Renal cortex interstitium (tissue), 11 donors: Measurements from ENCODE around the gene SH2B2. TPM values are rescaled to one million over a fixed set of nuclear protein-coding genes. Genes with fewer than 3 reads are reported as not detected.

Source experiments
- DNase-seq, 11 donors: peaks; one replicate each; pipeline ENCODE4 v3.0.0-alpha.2; 2013; ENCODE audit warnings: low read depth in 9 of 11, low spot score in 4 of 11; ENCODE audit errors: extremely low read depth in 1 of 11
- polyA plus RNA-seq, 3 donors: library from polyadenylated mRNA; unstranded; fragments of 120-200 nt; gene quantifications; one replicate each; pipeline ENCODE4 v1.2.1, GENCODE V29; 2013; ENCODE audit not compliant: insufficient read length in 3 of 3

SH2B2 gene
- polyA plus RNA-seq, 3 donors, result 4.1 to 5.3 (median 4.2) TPM

DNA sequence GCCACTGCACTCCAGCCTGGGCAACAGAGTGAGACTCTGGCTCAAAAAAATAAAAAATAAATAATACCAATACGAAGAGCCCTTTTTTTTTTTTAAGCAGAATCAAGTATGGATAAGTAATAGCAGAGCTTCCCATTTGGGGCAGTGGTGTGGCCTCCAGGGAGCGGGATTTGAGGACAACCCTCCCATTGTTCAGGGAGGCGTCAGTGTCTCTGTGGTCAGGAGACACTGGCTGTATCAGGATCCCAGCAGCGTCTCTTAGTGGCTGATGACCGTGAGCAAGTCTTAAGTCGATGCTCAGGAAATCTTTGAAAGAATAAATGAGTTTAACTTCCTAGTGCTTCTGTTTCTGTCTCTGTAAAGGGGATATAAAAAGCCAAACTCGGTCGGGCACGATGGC is 25.2 kb upstream of the SH2B2 start:
- DNase-seq, result no peak

DNA sequence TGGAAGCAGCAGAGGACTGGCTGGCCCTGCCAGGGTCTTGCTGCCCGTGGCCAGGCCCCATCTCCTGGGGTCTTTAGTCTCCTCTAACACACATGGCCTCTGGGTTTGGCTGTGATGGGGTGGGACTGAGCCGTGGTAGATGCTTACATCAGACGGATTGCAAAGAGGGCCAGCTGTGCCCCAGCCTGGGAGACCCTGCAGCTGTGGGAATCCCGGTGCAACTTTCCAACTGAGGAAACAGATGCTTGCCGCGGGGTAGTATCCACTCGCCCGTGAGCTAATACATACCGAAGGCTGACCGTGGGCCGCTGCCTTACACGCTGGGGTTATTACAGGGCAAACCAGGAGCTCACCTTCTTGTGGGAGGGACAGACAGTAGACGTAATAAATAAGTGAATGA is 24.1 kb upstream of the SH2B2 start:
- DNase-seq, result no peak

DNA sequence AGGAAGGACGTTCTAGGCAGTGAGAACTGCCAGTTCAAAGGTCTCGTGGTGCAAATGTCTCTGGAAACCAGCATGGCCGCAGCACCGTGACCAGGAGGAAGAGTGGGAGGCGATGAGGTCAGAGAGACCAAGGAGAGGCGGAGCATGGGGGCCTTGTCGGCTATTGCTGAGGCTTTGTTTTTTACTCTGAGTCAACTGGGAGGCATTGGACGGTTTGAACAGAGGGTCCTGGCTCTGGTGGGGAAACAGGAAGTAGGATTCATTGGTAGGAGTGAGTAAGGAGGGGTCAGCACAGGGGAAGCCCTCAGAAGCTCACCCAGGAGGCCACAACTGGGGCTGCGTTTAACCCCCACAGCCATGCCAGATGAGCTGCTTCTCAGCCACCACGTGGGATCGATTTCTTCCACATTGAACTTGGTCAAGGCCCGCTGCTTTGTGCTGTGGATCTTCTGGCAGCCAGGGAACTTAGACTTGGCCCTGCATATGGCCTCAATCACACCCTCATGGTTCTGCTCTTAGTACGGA is 22.2 kb upstream of the SH2B2 start:
- DNase-seq, result no peak

DNA sequence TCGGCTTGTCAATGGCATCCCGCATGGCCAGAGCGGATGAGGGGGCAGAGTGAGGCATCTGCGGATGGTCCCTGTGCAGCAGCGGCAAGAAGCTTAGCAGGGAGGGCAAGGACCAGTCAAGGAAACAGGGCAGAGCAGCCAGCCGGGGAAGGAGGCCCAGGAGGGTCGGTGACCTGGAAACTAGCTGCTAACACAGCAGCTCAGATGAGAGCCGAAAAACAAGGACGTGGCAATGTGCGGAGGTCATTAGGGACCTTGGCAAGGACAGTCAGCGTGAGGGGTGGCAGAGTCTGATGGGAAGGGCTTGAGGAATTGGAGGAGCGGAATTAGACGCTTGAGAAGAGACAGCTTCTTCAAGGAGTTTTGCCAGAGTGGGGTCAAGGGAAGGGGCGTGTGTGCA is 20.1 kb upstream of the SH2B2 start:
- DNase-seq, result no peak

DNA sequence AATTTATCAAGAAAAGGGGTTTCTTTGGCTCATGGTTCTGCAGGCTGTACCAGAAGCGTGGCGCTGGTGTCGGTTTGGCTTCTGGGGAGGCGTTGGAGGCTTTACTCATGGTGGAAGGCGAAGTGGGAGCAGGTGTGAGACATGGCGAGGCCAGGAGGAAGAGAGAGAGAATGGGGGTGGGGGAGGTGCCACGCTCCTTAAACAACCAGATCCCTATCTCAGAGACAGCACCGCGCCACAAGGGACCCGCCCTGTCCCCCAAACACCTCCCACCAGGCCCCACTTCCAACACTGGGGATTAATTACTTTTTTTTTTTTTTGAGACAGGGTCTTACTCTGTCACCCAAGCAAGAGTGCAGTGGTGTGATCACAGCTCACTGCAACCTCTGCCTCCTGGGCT is 18.0 kb upstream of the SH2B2 start:
- no peak for DNase-seq

DNA sequence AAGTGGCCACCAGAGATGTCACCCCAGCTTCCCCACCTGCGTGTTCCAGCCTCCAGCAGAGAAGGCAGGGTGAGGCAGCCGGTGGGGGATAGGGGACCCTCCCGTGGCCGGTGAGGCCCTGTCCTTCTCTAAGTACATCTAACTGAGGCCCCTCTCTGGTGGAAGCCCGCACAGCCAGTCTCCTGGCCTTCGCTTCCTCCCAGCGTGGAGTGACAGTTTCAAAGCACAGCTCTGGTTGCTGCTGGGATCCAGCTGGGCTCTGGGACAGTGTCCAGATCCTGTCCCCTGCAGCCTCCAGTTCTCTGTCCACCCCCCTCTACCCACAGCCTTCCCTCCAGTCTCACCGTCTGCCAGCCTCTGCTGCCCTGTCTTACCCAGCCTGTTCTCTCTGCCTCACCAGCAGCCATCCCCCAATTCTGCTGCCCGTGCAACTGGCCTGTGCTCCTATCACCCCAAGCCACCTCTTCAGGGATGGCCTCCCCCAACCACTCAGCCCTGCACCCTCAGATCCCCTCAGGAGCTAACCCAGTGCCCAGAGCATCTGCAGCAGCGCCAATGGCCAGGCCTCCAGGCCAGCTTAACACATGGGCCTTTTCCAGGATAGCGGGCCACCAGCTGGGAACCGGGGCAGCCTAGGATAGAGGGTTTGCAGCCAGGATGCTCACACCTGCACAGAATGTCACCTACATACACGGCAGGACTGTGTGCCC is 16.3 kb upstream of the SH2B2 start:
- no peak for DNase-seq

DNA sequence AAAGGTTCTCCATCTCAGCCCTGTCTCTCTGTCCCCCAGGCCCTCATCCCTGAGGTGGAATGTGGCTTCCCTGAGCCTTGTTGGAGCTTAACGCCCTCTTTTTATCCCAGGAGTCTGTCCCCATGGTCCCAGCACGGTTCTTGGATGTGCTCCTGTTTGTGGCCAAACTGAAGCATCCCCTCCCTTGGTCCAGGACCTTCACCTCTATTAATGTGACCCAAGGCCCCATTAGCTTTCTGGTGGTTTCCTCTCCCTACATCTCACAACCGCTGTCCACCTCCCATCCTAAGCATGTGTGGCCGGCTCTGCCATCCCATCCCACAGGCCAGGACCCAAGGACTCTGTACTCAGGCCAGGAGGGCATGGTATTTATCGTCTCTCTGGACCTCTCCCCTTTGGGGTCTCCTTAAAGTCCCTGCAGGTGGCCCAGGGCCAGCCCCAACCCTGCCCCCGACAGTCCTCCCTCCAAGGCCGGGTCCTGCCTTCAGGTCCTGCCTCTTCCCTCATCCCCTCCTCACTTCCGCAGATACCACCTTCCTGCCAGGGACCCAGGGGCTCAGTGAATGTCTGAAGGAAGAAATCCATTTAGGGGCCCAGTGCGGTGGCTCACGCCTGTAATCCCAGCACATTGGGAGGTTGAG is 15.4 kb upstream of the SH2B2 start:
- DNase-seq, result no peak

DNA sequence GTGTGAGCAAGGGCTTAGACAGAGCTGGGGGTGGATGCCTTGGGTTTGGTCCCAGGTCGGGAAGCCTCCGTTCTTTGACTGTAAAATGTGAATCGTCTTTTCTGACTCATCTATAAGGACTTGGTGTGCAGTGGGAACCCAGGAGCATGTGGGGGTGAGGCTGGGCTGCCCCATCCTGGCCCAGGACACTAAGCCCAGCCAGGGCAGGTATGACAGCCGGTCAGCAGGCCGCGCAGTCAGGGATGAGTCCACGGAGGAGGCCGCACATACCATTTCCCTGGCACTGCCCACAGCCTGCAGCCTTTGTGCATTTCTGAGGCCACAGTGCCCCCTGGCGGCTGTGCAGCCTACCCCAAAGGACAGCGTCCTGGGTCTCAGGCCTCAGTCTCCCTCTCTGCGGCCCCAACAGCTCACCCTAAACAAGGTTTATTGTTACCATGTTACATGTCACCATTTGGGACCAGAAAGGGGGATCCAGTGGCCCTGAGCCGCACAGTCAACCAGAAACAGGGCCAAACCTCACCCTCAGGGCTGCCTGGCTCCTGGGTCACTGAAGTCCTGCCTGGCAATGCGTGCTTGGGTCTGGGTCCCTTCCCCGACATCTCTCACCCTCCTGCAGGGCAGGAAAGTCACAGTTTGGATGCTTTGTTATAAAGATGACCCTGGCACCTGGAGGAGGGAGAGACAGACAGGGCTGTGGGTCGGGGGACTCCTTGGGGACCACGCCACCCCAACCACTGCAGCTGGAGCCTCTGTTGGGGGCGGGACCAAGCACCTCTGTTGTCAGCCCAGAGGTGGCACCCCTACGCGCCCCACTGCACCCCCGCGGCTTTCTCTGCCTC is 14.4 kb upstream of the SH2B2 start:
- DNase-seq, result peak in 5 of 11 donors; percentile 53 to 61 (median 57)

DNA sequence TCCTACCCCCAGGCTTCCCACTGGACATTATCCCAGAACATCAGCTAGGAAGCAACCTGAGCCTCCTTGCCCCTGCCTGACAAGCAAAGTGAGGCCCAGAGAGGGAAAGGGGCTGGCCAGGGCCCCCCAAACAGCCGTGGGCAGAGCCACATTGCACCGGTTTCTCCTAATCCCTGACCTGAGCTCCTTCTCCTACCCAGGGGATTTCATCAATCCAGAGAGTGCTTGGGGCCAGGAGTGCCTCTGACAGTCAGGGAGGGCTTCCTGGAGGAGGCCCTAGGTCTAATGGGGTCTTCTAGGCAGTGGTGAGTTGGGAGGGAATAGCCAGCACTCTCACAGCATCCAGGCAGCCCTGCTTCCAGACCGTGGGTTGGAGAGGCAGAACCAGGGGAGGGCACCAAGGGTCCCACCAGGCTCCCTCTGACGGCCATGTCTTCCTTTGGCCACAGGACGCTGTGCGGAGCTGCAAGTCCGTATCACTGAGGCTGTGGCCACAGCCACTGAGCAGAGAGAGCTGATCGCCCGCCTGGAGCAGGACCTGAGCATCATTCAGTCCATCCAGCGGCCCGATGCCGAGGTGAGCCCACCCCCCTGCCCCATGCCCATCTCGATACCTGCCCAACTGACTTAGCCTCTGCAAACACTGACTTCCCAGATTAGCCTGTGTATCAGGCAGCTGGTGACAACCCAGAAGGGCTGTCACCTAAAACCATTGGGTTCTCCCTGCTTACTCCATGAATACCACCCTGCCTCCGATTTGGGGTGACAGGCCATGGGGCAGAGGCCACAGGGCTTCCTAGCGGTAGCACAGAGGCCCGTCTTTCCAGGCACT is 13.5 kb upstream of the SH2B2 start:
- DNase-seq, result no peak

DNA sequence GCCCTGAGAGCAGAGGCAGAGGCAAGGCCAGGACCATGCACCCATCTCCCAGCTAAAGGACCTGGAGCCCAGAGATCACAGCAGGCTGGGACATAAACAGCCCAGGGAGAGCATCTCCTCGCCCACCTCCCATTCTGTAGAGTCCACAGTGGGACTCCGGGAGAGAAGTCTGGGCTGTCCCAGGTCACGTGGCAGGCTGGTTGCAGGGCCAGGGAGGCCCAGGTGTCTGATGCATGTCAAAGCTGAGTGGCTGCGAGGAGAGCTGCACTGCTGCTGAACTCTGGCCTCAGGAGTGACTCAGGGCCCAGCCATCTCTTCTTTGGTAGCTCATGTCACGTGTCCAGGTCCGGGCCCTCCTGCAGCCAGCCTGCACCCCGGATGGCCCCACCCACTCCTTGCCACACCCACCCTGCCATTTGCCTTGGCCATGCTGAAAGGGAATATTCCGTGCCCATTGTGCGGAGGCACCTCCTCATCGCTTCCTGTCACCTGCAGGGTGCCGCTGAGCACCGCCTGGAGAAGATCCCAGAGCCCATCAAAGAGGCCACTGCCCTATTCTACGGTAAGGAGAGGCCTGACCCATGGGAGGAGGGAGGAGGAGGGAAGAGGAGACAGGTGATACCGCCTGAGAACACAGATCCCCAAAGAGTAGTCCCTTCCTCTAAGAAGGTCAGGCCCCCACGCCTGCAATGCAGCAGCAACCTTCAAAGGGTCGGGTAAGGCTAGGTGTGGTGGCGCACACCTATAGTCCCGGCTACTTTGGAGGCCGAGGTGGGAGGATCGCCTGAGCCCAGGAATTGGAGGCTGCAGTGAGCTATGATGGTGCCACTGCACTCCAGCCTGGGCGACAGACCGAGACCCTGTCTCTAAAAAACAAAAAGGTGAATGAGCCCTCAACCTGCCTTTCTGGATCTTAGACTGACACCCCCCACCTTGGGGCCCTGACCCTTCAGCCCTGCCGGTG is 12.6 kb upstream of the SH2B2 start:
- DNase-seq, result no peak

DNA sequence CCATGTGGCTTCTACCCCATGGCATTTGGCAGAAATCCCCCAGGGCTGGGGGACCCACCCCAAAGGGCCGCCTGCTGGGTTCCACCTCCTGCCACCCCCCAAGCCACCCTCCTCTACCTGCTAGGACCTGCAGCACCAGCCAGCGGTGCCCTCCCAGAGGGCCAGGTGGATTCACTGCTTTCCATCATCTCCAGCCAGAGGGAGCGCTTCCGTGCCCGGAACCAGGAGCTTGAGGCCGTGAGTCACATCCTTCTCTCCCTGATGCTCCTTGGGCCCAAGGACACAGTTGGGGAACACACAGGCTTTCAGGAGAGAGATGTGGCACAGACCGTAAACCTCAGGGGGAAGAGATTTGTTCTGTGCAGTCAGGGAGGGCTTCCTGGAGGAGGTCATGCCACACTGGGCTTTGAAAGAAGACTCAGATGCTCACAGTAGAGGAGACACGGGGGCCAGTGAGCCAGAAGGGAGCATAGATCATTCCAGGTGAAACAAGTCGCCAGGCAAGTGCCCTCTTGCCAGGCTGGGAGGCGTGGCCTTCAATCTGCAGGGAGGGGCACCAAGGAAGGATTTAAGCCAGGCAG is 11.5 kb upstream of the SH2B2 start:
- no peak for DNase-seq

DNA sequence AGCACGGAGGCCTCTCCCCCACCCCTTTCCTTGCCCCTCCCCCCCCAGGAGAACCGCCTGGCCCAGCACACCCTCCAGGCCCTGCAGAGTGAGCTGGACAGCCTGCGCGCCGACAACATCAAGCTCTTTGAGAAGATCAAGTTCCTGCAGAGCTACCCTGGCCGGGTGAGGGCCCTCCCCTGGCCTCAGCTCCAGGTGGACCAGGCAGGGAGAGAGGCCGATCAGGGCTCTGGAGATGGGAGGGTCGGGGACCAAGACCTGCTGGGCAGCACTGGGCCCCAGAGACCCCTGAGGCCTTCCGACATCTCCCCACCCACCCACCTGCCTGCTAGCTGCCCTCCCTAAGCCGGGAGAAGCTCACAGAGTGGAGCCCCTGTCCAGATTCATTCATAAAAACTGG is 8.8 kb upstream of the SH2B2 start:
- DNase-seq, result no peak

DNA sequence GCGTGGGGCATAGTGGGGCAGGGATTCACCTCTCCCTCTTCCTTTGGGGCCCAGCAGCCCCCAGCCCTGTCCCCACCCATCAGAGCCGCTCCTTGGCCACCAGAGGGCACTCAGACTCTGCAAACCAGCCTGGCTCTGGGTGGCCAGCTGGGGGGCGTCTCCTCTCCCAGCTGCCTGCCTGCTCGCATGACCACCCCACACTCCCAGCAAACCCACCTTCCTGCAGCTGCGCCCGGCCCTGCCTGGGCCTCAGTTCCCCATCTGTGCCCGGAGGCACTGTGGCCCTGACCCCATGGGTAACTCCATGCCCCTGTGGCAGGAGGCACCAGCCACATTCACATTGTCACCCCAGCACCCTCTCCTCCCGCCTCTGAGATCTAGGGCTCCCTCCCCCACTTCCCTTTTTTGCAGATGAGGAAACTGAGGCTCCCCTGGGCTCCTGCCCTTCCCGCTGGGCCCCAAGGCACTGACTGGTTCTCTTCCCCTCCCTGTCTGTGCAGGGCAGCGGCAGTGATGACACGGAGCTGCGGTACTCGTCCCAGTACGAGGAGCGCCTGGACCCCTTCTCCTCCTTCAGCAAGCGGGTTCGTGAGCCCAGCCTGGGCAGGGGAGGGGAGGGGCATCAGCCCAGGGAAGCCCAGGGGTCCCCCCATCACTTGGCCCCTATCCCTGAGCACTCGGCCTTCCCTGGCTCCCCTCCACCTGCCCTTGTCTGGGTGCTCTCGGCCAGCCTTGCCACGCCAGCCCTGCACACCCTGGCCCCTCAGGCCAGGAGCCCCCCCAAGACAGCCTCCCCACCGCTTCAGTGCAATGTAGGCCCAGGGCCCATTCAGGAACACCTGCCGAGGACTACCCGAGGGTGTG is 6.9 kb upstream of the SH2B2 start:
- DNase-seq, result peak in 7 of 11 donors; percentile 59 to 72 (median 64)

DNA sequence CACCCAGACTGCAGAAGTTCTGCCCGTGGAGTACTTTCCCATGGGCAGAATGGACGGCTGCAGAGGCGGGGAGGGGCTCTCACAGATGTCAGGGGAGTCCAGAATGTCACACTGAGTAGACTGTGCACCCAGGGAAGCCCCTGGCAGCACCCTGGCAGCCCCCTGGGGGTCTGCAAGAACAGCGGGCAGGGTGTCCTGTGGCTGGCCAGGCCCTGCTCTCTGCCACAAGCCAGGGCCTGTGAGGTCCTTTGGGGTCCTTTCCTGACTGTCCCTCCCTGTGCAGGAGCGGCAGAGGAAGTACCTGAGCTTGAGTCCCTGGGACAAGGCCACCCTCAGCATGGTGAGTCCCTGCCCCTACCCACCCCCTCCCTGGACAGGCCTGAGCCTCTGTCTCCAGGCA is 6.1 kb upstream of the SH2B2 start:
- DNase-seq, result no peak

DNA sequence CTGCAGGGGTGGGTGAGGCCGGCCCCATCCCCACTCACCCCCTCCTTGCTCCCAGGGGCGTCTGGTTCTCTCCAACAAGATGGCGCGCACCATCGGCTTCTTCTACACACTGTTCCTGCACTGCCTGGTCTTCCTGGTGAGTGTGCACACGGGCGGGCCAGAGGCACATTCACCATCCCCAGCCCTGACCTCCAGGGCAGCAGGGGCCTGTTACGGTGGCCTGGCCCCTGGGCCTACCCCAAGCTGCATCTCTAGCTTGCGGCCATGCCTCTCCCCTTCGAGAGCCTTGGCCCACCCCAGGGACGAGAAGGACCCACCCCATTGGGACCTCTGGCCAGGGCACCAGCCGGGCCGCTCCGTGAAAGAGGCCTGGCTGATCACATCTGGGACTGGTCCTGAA is 4.9 kb upstream of the SH2B2 start:
- no peak for DNase-seq

DNA sequence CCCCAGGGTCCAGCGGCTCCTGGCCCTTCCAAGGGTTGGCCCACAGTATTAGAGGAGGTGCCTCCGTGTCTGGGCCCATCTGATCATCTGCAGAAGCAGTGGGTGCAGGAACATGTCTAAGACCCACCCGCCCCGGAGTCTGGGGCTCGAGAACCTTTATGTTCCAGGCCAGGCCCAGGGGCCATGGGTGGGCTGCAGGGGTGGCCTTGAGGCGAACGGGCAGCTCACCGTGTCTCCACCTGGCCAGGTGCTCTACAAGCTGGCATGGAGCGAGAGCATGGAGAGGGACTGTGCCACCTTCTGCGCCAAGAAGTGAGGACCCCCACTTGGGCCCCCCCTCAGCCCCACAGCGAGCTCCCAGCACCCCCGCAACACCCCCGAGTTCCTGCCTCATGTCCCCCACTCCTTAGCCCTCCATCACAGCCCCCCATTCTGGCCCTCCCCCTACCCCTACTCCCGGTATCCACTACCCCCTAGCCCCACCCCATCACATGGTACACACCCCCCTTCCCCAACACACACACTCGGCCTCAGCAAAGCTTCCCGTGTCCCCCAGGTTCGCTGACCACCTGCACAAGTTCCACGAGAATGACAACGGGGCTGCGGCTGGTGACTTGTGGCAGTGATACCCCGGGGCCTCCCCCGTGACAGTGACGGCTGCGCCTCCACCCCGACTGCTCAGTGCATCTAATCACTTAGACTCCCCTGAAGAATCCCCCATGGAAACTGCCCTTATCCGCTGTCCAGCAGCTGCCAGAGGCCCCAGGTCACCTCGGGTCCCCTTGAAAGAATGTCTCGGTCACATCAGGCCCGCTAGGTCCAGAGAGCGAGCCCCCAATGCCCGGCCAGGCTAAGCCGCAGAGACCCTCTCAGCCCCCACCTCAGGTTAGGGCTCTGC is 4.0 kb upstream of the SH2B2 start:
- DNase-seq, result no peak
